HG03060 (cell line): Measurements from ENCODE around the gene SCN1A.

Experiments used
- ATAC-seq: cut with Tn5 transposase; IDR thresholded peaks from one replicate; pipeline ENCODE4 v1.9.1; 2021; ENCODE audit warnings: low read depth, moderate number of reproducible peaks; ENCODE audit not compliant: unreplicated experiment

The SCN1A gene

GRCh38 chr2:166084301-166084700, 43.5 kb downstream of the SCN1A start:
- ATAC-seq, result no peak

GRCh38 chr2:166082736-166083135, 45.1 kb downstream of the SCN1A start:
- no peak for ATAC-seq

- ATAC-seq, result no peak
These were observed 46.0 kb downstream of the SCN1A start for GRCh38 chr2:166081852-166082251.

- no peak for ATAC-seq
These were observed 46.6 kb downstream of the SCN1A start for GRCh38 chr2:166081131-166081632.

GRCh38 chr2:166074430-166074829, 53.4 kb downstream of the SCN1A start:
- no peak for ATAC-seq

- no peak for ATAC-seq
These were observed 53.8 kb downstream of the SCN1A start for GRCh38 chr2:166074011-166074410.

- no peak for ATAC-seq
These were observed 57.6 kb downstream of the SCN1A start for GRCh38 chr2:166070231-166070630.

- no peak for ATAC-seq
These were observed 58.8 kb downstream of the SCN1A start for GRCh38 chr2:166068981-166069380.

GRCh38 chr2:166067229-166067628, 60.6 kb downstream of the SCN1A start:
- no peak for ATAC-seq

GRCh38 chr2:166060191-166060590, 67.6 kb downstream of the SCN1A start:
- no peak for ATAC-seq

- ATAC-seq, result no peak
These were observed 70.3 kb downstream of the SCN1A start for GRCh38 chr2:166057370-166058164.

- no peak for ATAC-seq
These were observed 82.9 kb downstream of the SCN1A start for GRCh38 chr2:166044853-166045483.

- no peak for ATAC-seq
These were observed 84.9 kb downstream of the SCN1A start for GRCh38 chr2:166042768-166043390.

- ATAC-seq, result no peak
These were observed 85.5 kb downstream of the SCN1A start for GRCh38 chr2:166042356-166042755.

- no peak for ATAC-seq
These were observed 86.2 kb downstream of the SCN1A start for GRCh38 chr2:166041613-166042012.

GRCh38 chr2:166032361-166032760, 95.5 kb downstream of the SCN1A start:
- ATAC-seq, result no peak

GRCh38 chr2:166031054-166031453, 96.8 kb downstream of the SCN1A start:
- ATAC-seq, result no peak

GRCh38 chr2:166025313-166025712, 102.5 kb downstream of the SCN1A start:
- ATAC-seq, result no peak

- no peak for ATAC-seq
These were observed 110.6 kb downstream of the SCN1A start for GRCh38 chr2:166017208-166017607.

- no peak for ATAC-seq
These were observed 113.9 kb downstream of the SCN1A start for GRCh38 chr2:166013878-166014277.

- no peak for ATAC-seq
These were observed 116.2 kb downstream of the SCN1A start for GRCh38 chr2:166011660-166012059.
